ENCODE data around the gene KRT84. TPM values are rescaled to one million over a fixed set of nuclear protein-coding genes. Genes with fewer than 3 reads are reported as not detected.
A peak's percentile ranks its signal among the peaks of the same experiment; 100 is the strongest.

KRT84 gene
- total RNA-seq, 4 donors from 2014 or later = not detected

- H3K36me3 ChIP-seq = no peaks in the 10 kb centered on the region
- 5% methylated on average over 4 of the region's 4 CpGs for WGBS
- peaks cover 2 to 12% (median 9%) of the 10 kb centered on the region in 4 donors for H3K4me1 ChIP-seq
- H3K4me3 ChIP-seq = no peak overlapping the region
- no peak overlapping the region for H3K27ac ChIP-seq (replicated peaks in 1 of 4)
- intact Hi-C loops (cut with DNase I) = no loop called here
- H3K27me3 ChIP-seq = peaks cover 0 to 14% (median 2%) of the 10 kb centered on the region in 4 donors
- TF ChIP-seq EP300 (IDR thresholded peaks at IDR 0.05) (no peak), POLR2AphosphoS5 (IDR thresholded peaks at IDR 0.05) (no peak), CTCF (IDR thresholded peaks at IDR 0.05) (no peak), POLR2A (IDR thresholded peaks at IDR 0.05; ENCODE audit: low read depth) (no peak)
- no peak for DNase-seq (ENCODE audit: extremely low spot score)
- no peaks in the 10 kb centered on the region for H3K9me3 ChIP-seq
Observed at GRCh38 chr12:52391618-52392002, 6.2 kb upstream of the KRT84 start.

GRCh38 chr12:52390739-52391617 is 5.5 kb upstream of the KRT84 start:
- Histone ChIP-seq H3K4me3 (no peak overlapping the region), H3K27ac (replicated peaks in 1 of 4) (no peak overlapping the region), H3K36me3 (no peaks in the 10 kb centered on the region), H3K27me3 (peaks cover 0 to 14% (median 2%) of the 10 kb centered on the region in 4 donors), H3K9me3 (no peaks in the 10 kb centered on the region), H3K4me1 (peaks cover 2 to 12% (median 9%) of the 10 kb centered on the region in 4 donors)
- no peak for DNase-seq (ENCODE audit: extremely low spot score)
- WGBS = 80% methylated on average over 5 of the region's 11 CpGs
- intact Hi-C loops (cut with DNase I) = no loop called here
- TF ChIP-seq POLR2A (IDR thresholded peaks at IDR 0.05; ENCODE audit: low read depth) = no peak
- peak; percentile 22 to 45 (median 34) for TF ChIP-seq CTCF (IDR thresholded peaks at IDR 0.05)

DNA sequence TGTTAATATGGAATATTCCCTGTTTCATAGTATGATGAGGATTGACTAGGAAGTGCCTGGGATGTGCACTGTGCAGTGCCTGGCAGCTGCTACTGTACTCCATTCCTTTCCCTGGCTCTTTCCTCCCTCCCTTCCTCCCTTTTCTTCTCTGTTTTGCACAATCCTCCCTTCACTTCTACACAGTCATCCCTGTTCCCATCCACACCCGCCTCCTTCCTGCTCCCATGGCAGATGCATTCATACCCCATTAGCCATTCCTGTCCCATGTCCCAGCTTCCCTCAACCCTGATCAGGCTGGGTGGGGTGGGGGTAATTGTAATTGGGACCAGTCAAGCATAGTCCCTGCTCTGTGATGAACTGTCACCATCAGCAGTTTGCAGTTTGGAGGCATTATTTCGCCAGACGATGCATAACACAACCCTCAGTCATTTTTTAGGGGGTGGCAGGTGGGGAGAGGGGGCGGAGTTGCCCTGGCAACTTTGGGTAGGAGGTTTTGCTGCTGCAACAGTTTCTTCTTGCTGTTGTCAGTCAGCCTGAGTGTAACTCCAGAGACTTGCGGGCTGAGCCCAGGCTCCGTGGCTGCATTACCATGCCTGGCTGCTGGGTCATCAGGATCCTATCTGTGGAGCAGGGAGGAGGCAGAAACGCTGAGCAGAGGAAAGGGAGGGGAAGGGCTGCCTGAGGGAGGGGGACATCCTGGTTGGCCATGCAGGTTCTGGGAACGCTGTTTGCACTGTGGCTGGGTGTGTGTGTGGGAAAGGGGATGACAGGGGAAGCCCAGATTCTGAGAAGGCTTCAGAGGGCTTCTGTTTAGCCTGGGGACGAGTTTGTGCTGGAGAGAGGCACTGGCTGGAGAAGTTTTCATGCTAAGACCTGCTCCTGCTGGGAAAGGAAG is 4.1 kb upstream of the KRT84 start:
- peaks cover 2 to 12% (median 9%) of the 10 kb centered on the region in 4 donors for H3K4me1 ChIP-seq
- intact Hi-C loops (cut with DNase I) = no loop called here
- WGBS = 60% methylated on average over 8 of the region's 9 CpGs
- no peak for DNase-seq (ENCODE audit: extremely low spot score)
- no peak for TF ChIP-seq CTCF (IDR thresholded peaks at IDR 0.05)
- TF ChIP-seq POLR2A (IDR thresholded peaks at IDR 0.05; ENCODE audit: low read depth) = no peak
- no peak for TF ChIP-seq EP300 (IDR thresholded peaks at IDR 0.05)
- no peak for TF ChIP-seq POLR2AphosphoS5 (IDR thresholded peaks at IDR 0.05)
- peaks cover 0 to 14% (median 2%) of the 10 kb centered on the region in 4 donors for H3K27me3 ChIP-seq
- no peak overlapping the region for H3K27ac ChIP-seq (replicated peaks in 1 of 4)
- H3K4me3 ChIP-seq = no peak overlapping the region
- H3K9me3 ChIP-seq = no peaks in the 10 kb centered on the region
- H3K36me3 ChIP-seq = no peaks in the 10 kb centered on the region

DNA sequence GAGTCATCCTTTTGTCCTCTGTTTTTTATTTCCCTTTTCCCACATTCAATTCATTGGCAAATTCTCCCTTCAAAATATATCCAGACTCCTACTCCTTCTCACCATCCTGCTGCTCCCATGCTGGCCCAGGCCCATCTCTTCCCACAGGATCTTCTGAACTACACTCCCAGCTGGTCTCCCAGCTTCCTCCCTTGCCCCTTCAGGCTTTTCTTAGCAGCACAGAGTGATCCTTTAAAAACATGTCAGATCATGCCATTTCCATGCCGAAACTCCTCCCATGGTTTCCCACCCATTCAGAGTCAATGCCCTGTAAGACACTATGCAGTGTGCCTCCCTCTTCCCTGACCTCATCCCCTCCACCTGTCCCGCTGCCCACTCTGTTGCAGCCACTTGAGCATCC is 2.4 kb upstream of the KRT84 start:
- Histone ChIP-seq H3K27me3 (peaks cover 0 to 14% (median 2%) of the 10 kb centered on the region in 4 donors), H3K36me3 (no peaks in the 10 kb centered on the region), H3K9me3 (no peaks in the 10 kb centered on the region), H3K4me3 (no peak overlapping the region), H3K27ac (replicated peaks in 1 of 4) (no peak overlapping the region), H3K4me1 (peaks cover 2 to 12% (median 9%) of the 10 kb centered on the region in 4 donors)
- intact Hi-C loops (cut with DNase I) = no loop called here
- DNase-seq (ENCODE audit: extremely low spot score) = no peak
- WGBS = 93% methylated on average over 2 of the region's 2 CpGs
- TF ChIP-seq EP300 (IDR thresholded peaks at IDR 0.05) (no peak), POLR2A (IDR thresholded peaks at IDR 0.05; ENCODE audit: low read depth) (no peak), POLR2AphosphoS5 (IDR thresholded peaks at IDR 0.05) (no peak), CTCF (IDR thresholded peaks at IDR 0.05) (no peak)
